Lung microvascular endothelial cell (primary cell): ENCODE measurements around the gene PIR. TPM values are rescaled to one million over a fixed set of nuclear protein-coding genes. Genes with fewer than 3 reads are reported as not detected.

Experiments used
- DNase-seq, 2 donors: peaks; one replicate each; pipeline versions ENCODE4 v3.0.0 to v3.0.0-alpha.2; 2010; ENCODE audit warnings: low read depth in 2 of 2
- total RNA-seq: library from RNA; depleted of rRNA; stranded (reverse); fragments of >200 nt; gene quantifications from 2 replicates; pipeline ENCODE4 v1.2.1, GENCODE V29; 2014

The PIR gene
- total RNA-seq, 1 donor from 2014 or later: 93.8 TPM

- DNase-seq: no peak
Observed at GRCh38 chrX:15492469-15492868, 664 bp downstream of the PIR start.

DNA sequence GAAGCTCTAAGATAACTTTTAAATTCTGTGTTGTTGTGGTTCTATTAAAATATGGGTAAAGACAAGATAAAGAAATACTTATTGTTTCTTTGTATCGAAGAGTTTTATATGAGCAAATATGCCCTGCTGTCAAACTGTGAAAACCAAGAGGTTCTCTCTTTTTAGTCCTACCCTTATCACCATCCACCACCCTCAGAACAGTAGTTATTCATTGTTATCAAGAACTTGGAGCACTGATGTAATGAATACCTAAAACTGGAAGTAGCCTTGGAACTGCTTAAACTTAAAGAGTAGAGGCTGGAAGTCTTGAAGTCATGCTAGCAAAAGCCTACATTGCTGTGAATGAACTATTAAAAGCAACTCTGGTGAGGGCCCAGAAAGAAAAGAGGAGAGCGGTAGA, 9.2 kb downstream of the PIR start:
- no peak for DNase-seq

DNA sequence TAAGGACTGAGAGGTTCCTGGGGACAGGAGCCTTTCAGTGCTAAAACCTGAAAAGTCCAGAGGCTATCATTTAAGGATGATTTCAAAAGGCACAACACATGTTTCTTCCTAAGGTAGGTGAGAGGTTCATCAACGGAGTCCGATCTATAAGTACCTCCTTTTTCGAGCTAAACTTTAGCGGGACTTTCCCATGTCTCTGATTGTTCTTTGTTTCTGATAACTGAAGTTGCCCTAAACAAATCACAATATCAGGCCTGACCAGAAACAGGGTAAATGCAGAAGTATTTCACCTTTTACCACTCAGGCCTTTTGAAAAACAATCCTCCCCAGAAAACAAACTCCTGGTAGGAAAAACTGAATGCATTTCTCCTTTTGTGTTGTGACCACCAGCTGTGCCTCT, 17.6 kb downstream of the PIR start:
- peak; percentile 6 to 34 for DNase-seq

DNA sequence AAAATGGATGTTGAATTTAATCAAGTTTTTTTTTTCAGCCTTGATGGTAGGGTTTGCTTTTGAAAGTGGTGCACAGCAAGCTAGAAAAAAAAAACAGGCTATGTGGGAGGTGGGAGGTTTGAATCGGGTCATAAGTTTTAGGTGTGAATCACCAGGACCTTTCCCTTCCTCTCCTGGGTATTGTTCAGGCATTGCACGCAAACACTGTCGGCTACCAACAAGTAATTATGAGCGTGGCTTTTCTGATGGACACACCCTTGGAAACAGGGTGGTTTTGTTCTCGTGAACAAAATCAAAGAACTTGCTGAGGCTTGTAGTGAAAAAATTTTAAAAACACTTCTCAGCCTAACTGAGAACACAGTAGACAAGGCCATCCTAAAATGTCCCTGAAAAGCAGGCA, 18.1 kb downstream of the PIR start:
- DNase-seq: peak; percentile 83 to 90

GRCh38 chrX:15474028-15474427, 19.1 kb downstream of the PIR start:
- DNase-seq: no peak

DNA sequence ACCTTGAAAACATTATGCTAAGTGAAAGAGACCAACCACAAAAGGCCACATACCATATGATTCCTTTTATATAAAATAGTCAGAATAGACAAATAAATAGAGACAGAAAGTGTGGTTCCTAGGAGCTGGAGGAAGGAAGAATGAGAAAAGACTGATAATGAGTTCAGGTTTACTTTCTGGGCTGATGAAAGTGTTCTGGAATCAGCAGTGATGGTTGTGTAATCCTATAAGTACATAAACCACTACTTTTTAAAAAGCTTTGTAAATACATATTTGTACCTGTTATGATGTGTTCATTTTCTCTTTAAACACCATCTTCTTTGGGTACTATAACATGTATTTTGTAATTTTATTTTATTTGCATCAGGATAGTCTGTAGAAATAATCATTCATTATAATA, 20.6 kb downstream of the PIR start:
- no peak for DNase-seq

GRCh38 chrX:15471028-15471427, 22.1 kb downstream of the PIR start:
- DNase-seq: peak; percentile 67 to 83

DNA sequence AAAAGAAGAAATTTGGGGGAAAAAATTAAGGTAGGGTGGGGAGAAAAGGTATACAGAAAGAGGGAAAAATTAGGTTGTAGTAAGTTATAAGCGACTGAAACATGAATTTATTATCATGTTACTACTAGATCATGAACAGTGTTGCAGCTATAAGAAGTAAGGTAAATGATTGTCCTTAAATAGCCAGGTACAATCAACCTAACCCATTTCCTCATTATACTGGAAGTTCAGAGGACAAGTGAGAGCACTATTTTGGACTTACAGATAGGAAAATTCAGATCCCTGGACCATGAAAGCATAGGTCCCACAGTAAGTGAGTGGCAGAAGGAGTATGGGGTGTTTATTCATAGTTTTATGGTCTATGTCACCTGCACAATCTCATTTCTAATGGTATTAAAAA, 23.5 kb downstream of the PIR start:
- no peak for DNase-seq

DNA sequence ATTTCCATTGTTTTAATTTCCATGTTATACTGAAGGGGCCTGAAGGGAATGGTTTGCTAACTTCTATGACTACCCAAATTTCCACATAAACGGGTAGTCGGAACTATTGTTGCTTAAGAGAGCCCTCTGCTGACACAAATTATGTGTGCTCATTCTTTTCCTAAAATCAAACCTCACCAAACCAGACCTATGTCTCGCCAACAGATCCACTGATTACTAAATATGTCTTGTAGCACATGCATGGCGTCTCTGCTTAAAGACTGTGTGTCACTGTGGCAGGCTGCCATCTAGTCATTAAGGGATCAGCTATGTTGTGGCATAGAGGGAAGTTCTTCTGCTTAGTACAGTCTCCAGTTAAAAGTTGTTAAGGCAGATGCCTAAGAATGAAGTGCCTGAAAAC, 25.1 kb downstream of the PIR start:
- peak; percentile 36 to 60 for DNase-seq

DNA sequence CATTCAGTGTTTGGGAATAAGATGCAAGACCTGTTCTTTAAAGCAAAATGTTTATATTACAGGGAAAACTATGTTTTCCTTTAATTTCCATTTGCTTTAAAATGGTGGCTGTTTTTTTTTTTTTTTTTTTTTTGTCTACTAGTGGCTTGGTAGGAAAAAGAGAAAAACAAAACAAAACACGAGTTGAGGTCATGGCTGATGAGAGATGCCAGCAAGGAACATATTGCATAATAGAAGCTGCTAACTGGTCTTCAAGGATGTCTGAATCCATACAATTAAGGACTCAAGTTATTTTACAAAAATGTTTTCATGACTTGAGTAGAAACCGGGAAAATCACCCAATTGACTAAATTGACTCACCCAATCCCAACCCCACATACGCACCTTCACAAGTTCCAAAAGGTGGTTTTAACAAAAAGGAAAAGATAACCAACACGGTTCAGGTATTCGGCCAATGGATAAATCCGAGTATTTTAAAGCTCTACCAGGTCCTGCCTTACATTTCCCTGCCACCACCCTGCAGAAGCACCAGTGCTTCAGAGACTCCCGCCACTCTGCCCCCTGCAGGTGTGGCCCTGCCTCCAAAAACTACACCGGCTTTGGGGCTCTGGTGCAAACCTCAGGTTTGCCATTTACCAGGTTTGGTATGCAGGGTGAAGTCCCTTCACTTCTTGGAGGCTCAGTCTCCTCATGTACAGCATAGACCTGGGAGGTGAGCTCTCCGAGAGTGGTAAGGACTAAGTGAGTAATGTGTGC, 27.1 kb downstream of the PIR start:
- DNase-seq: no peak

GRCh38 chrX:15465347-15465746, 27.8 kb downstream of the PIR start:
- no peak for DNase-seq

- DNase-seq: no peak
Observed at GRCh38 chrX:15464704-15465103, 28.4 kb downstream of the PIR start.

DNA sequence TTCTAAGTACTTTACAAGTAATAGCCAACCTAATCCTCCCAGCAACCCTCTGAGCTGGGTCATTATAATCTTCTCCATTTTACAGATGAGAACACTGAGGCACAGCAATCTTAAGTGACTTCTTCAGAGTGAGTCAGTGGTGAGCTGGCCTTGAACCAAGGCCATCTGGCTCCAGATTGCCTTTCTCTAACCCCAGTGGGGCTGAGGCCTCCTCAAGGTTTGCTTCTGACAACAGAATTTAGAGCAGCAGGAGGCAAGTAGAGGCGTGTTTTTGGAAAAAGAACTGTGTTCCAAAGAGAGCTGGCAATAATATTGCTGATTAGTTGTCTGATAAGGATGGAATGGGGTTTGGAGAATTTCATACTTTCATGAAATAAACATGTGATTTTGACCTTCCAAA, 41.2 kb downstream of the PIR start:
- DNase-seq: no peak

DNA sequence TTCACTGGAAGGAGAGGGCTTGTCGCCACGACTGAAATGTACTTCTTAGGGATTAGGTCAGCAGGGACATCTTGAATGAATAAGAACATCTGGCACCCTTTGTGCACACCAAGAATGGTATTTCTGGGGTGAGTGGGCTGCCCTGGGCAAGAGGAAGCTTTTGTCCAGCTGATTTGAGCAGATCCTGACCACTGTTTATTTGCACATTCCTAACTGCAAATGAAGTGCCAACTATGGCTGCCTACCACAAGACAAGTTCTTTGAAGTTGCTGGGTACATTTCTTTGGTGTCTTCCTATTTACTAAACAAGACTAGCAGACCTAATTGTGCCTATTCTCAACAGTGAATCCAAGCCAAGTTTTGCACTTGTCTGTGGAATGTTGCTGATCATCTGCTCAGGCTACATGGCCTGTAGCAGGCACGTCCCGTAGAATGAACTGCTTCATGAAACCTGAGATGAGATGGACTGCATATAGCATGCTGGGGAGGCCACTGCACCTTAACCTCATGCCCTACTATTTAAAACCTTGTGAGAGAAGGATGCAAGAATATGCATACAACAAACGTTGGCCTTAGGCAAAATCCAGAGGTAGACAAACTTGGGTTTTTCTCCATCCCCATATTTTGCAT, 45.0 kb downstream of the PIR start:
- no peak for DNase-seq

DNA sequence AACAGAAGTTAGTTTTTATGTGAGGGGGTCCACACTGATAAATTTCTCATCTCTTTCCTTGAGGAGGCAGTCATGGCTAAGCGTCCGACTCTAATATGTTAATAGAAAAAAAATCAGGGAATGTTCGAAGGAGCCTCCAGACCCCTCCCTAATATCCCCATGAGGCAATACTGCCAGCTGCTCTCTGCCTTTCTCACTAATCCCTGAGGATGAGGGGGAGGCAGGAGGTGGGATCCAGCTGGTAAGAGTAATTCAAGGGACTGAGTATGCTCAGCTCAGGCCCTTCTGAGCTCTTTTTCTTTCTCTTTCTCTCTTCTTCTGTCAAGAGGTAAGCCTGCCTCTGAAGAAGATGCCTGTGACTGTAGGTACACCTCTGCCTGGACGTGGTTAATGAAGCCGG, 51.7 kb downstream of the PIR start:
- no peak for DNase-seq

DNA sequence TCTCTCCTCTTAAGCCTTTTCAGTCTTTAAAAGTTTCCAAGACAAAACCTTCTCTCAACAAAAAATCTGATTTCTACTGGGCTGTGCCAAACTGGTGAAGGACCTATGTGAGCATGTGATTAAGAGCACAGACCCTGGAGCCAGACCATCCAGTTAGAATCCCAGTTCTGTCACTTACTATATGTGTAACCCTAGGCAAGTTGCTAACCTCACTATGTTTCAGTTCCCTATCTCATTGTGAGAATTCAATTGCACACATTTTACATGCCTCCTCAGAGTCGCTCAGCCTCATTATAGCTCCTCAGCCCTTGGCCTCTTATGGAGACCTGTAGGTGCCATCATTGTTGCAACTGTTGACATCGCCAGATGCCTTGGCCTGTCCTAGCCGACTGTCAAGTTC, 54.8 kb downstream of the PIR start:
- DNase-seq: no peak

GRCh38 chrX:15437724-15438123, 55.4 kb downstream of the PIR start:
- no peak for DNase-seq

DNA sequence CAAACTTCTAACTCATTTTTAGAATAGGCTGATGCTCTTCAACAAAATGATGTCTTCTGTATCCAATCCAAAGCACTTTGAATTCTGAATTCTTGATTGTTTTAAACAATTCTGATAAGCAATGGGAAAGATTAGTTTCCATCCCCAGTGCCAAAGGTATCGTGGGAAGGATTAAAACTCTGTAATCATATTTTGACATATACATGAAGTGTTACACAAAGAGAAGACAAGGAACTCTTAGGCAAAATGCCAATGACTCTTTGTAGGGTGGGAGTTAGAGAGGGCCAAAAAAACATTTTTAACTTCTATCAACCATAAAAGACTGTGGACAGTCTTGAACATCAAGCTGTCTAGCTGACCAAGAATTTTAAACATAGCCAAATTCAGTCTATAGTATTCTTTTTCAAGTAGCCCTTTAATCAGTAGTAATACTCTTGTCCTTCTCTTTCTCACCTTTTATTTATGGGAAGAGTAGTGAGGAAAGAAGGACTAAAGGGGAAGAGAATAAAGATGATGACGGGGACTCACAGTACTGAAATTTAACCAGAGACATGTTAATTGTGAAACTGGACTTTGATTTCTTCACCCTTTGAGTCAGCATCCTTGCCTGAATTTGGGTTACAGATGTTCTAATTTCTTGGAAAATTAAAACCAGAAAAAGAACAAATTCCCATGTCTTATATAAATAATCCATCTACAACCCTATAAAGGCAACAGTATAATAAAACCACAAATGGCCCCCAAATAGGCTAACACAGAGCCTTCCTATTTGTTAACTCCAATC, 57.1 kb downstream of the PIR start:
- DNase-seq: no peak

GRCh38 chrX:15434205-15434604, 58.9 kb downstream of the PIR start:
- no peak for DNase-seq

- peak in 1 of 2 donors; percentile 37 for DNase-seq
Observed at GRCh38 chrX:15430584-15430983, 62.5 kb downstream of the PIR start.

DNA sequence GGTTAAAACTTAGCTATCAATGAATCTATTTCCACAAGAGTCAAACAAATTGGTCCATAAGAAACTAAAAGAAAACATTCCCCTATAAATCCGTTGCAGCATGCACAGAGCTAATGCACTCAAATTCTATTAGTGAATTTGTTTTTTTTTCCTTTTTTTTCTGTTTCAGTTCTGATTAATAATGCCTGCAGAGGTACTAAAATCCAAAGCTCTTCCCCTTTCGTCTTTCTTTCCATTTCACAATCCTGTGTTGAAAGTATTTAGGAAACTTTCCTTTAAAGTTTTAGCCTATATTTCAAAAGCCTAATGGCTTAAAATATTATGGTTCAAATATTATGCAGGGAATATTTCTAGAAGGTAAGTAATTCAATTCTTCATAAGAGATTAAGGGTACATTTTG, 63.1 kb downstream of the PIR start:
- no peak for DNase-seq

DNA sequence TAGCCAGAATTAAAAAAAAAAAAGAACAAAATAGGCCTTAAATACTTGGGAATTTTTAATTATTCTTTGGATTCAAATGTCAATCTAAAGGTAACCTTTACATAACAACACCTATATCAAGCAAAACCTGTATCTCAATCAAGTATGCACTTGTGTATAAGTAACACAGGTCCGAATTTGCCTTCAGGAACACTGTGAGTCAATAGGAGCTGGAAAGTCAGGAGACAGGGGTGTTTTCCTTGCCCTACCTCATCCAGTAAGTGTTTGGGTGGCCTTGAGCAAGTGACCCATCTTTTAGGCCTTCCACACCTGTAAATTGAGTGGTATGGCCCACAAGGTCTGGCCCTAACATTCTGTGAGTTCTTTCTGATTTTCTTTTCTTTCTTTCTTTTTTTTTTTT, 68.1 kb downstream of the PIR start:
- DNase-seq: no peak

DNA sequence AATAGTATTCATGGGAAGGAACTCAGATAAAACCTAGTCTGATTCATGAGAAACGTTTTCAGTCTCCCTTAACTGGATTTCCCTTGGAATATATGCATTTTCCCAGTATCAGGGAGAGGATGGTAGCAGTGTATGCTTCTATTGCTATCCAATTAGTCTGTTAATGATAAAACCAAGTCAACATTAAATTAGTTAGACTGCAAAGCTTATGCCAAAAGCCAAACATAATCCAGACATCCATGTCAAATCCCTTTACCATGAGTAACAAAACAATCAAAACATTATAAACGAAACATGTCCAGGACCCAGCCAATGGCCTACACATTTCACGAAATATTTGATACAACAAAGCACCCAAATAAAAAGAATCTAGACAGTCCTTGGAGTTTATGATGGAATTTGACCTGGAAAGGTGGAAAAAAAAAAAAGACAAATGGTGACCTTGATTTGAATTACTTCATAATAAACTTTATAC, 74.4 kb downstream of the PIR start:
- no peak for DNase-seq
